ENCODE results near the gene LPCAT3.

Gene LPCAT3

DNA sequence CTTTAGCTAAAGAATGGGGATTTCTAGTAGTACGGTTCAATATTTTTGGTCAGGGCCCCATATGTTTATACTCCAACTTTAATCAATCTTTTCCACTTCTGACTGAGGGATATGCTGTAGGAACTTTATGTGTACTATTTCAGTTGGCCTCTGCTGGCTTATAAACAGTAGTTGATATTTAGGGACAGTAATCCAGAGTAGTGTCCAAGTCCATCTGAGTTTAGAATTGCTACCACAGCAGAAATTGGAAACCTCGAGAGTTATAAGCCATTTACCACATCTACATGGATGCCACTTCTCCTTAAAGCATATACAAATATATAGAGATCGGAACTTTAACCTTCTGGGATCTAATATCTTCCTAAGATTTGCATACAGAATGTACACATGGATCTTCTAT lies 11.6 kb downstream of the LPCAT3 start:
- Histone ChIP-seq H3K27ac (replicated peaks) (no peak overlapping the region), H3K4me3 (replicated peaks; ENCODE audit: insufficient read depth, low read length) (no peak overlapping the region), H3K27me3 (ENCODE audit: insufficient read depth, poor library complexity, severe bottlenecking) (no peaks in the 10 kb centered on the region)
- TF ChIP-seq, protein P1, sequence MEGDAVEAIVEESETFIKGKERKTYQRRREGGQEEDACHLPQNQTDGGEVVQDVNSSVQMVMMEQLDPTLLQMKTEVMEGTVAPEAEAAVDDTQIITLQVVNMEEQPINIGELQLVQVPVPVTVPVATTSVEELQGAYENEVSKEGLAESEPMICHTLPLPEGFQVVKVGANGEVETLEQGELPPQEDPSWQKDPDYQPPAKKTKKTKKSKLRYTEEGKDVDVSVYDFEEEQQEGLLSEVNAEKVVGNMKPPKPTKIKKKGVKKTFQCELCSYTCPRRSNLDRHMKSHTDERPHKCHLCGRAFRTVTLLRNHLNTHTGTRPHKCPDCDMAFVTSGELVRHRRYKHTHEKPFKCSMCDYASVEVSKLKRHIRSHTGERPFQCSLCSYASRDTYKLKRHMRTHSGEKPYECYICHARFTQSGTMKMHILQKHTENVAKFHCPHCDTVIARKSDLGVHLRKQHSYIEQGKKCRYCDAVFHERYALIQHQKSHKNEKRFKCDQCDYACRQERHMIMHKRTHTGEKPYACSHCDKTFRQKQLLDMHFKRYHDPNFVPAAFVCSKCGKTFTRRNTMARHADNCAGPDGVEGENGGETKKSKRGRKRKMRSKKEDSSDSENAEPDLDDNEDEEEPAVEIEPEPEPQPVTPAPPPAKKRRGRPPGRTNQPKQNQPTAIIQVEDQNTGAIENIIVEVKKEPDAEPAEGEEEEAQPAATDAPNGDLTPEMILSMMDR (IDR thresholded peaks at IDR 0.05; ENCODE audit: insufficient read depth, low read length): no peak
- TF ChIP-seq, protein P2, sequence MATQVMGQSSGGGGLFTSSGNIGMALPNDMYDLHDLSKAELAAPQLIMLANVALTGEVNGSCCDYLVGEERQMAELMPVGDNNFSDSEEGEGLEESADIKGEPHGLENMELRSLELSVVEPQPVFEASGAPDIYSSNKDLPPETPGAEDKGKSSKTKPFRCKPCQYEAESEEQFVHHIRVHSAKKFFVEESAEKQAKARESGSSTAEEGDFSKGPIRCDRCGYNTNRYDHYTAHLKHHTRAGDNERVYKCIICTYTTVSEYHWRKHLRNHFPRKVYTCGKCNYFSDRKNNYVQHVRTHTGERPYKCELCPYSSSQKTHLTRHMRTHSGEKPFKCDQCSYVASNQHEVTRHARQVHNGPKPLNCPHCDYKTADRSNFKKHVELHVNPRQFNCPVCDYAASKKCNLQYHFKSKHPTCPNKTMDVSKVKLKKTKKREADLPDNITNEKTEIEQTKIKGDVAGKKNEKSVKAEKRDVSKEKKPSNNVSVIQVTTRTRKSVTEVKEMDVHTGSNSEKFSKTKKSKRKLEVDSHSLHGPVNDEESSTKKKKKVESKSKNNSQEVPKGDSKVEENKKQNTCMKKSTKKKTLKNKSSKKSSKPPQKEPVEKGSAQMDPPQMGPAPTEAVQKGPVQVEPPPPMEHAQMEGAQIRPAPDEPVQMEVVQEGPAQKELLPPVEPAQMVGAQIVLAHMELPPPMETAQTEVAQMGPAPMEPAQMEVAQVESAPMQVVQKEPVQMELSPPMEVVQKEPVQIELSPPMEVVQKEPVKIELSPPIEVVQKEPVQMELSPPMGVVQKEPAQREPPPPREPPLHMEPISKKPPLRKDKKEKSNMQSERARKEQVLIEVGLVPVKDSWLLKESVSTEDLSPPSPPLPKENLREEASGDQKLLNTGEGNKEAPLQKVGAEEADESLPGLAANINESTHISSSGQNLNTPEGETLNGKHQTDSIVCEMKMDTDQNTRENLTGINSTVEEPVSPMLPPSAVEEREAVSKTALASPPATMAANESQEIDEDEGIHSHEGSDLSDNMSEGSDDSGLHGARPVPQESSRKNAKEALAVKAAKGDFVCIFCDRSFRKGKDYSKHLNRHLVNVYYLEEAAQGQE (IDR thresholded peaks at IDR 0.05; ENCODE audit: insufficient replicate concordance, low read depth): no peak
- TF ChIP-seq SPI1 (IDR thresholded peaks at IDR 0.05; ENCODE audit: borderline replicate concordance, low read depth) (no peak), GABPA (IDR thresholded peaks at IDR 0.05; ENCODE audit: low read depth) (no peak), POLR2AphosphoS5 (IDR thresholded peaks at IDR 0.05; ENCODE audit: low read depth) (no peak)
- DNase-seq (ENCODE audit: low read depth in 1 of 2, low spot score in 1 of 2): no peak

DNA sequence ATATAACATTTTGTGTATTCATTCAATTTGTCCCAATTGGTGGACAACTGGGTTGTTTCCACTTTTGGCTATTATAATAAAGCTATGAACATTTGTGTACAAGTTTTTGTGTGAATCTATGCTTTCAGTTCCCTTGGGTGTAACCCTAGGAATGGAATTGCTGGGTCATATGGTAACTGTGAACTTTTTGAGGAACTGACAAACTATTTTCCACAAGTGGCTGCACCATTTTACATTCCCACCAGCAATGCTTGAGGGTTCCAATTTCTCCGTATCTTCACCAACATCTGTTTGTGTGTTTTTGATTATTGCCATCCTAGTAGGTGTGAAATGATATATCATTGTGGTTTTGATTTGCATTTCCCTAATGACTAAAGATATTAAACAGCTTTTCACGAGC lies 13.0 kb downstream of the LPCAT3 start:
- no peaks in the 10 kb centered on the region for H3K27me3 ChIP-seq (ENCODE audit: insufficient read depth, poor library complexity, severe bottlenecking)
- TF ChIP-seq, protein P2 (IDR thresholded peaks at IDR 0.05; ENCODE audit: insufficient replicate concordance, low read depth): no peak
- TF ChIP-seq SPI1 (IDR thresholded peaks at IDR 0.05; ENCODE audit: borderline replicate concordance, low read depth): peak; percentile 58; the same call in 1 of the 2 replicates
- DNase-seq (ENCODE audit: low read depth in 1 of 2, low spot score in 1 of 2): no peak
- H3K4me3 ChIP-seq (replicated peaks; ENCODE audit: insufficient read depth, low read length): no peak overlapping the region
- no peak overlapping the region for H3K27ac ChIP-seq (replicated peaks)

DNA sequence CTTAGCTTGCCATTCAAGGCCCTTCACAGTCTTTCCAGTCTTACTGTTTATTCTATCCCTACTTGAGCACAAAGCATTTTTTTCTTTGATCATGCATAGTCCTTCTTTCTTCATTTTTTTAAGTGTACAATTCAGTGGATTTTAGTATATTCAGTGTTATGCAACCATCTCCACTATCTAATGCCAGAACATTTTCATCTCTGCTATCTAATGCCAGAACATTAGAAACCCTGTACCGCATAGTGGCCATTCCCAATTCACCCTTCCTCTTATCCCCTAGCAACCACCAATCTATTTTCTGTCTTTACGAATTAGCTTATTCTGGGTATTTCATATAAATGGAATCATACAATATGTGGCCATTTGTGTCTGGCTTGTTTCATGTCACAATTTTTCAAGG lies 13.4 kb downstream of the LPCAT3 start:
- Histone ChIP-seq H3K4me3 (replicated peaks; ENCODE audit: insufficient read depth, low read length) (no peak overlapping the region), H3K27ac (replicated peaks) (no peak overlapping the region), H3K27me3 (ENCODE audit: insufficient read depth, poor library complexity, severe bottlenecking) (no peaks in the 10 kb centered on the region)
- DNase-seq (ENCODE audit: low read depth in 1 of 2, low spot score in 1 of 2): no peak
- TF ChIP-seq POLR2AphosphoS5 (IDR thresholded peaks at IDR 0.05; ENCODE audit: low read depth) (no peak), SPI1 (IDR thresholded peaks at IDR 0.05; ENCODE audit: borderline replicate concordance, low read depth) (no peak), GABPA (IDR thresholded peaks at IDR 0.05; ENCODE audit: low read depth) (no peak)
- TF ChIP-seq, protein P1 (IDR thresholded peaks at IDR 0.05; ENCODE audit: insufficient read depth, low read length): no peak
- TF ChIP-seq, protein P2 (IDR thresholded peaks at IDR 0.05; ENCODE audit: insufficient replicate concordance, low read depth): no peak

Measured in HL-60 (cell line).